NCI-H1092 (cell line): ENCODE data around the gene LARGE1.

ENCODE experiments used
- DNase-seq: peaks from one replicate; lab custom pipeline; 2025; lab: John Stamatoyannopoulos, UW

LARGE1 gene

DNA sequence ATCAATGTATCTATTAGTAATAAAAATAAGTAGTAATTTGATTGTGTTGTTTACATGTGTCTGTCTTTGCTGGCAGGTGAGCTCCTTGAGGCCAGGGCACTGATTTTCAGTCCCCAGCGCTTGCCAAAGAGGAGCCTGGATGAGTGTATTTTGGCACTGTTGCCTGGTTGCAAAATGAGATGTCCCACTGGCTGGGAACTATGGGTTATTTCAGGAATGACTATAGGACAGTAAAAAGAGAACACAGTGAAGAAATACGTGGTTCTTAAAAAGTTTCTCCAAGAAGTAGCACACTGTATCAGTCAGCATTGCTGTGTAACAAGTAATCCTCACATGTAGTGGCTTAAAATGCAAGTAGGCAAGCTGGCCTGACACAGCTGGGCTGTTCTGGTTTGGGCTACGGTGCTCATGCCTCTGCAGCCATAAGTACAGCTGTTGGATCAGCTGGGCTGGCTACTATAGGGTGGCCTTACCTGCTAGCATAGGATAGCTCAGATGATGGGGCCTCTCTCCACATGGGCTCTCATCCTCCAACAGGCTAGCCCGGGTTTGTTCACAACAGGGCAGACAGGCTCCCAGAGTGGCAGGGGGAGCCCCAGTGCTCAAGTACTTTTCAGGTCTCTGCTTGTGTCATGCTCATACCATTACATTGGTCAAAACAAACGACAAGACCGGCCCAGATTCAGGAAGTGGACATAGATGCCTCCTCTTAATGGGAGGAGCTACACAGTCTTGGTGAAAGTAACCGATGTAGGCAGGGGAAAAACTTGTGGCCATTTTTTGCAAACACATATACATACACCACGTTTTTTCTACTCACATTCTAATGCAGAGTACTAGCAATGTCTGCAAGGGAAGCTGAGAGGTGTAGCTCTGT lies 399.1 kb downstream of the LARGE1 start:
- no peak for DNase-seq

DNA sequence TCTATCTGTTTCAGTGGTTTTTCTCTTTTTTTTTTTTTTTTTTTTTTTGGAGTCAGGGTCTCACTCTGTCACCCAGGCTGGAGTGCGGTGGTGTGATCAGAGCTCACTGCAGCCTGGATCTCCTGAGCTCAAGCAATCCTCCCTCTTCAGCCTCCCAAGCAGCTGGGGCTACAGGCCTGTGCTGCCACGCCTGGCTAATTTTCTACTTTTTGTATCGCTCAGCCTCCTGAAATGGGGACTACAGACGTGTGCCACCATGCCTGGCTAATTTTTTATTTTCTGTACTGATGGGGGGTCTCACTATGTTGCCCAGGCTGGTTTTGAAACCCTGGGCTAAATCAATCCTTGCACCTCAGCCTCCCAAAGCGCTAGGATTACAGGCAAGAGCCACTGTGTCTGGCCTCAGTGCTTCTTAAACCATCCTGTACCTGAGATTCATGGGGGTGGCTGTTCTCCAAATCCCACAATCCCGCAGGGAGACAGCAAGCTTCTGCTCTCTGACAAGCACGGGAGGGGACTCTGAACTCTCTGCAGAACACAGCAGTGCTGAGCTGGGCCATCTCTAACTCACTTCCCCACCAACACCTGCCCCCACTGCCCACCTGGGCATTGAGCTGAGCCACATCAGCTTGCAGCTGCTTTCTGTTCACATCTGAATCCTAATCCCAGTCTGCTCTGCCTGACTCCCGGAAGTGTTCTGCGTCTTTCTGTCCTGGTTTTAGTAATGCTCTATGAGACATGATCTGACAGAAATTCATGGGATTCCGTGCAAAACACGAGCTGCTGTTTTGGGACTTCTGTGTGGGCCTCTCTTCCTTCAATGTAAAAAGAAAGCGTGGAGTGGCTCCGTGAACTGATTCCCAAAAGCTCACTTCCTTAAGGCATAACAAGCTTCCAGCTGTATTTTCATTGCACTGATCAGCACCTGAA lies 400.0 kb downstream of the LARGE1 start:
- no peak for DNase-seq

- DNase-seq, result peak; percentile 40
These were observed 401.0 kb downstream of the LARGE1 start for GRCh38 chr22:33519071-33519973.

GRCh38 chr22:33518405-33518804 lies 401.9 kb downstream of the LARGE1 start:
- no peak for DNase-seq

DNA sequence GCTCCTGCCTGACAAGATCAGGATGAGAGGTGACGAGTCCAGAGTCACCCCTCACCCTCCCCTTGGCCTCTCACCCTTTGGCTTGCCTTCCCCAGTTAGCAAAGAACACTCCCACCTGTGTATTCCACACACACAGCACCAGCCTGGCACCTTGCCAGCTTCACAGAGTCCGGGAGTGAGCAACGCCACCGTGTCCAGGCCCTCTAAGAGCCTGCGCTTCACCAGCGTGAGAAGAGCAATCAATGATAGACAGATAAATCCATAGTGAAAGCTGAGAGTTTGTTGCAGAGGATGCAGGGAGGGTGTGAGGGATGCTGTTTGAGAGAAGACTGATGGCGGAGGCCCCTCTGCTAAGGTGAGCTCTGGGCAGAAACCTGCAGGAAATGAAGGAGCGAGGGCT lies 404.5 kb downstream of the LARGE1 start:
- DNase-seq, result peak; percentile 28

- DNase-seq, result no peak
These were observed 406.6 kb downstream of the LARGE1 start for GRCh38 chr22:33513388-33514338.

GRCh38 chr22:33512908-33513307 lies 407.4 kb downstream of the LARGE1 start:
- DNase-seq, result no peak

DNA sequence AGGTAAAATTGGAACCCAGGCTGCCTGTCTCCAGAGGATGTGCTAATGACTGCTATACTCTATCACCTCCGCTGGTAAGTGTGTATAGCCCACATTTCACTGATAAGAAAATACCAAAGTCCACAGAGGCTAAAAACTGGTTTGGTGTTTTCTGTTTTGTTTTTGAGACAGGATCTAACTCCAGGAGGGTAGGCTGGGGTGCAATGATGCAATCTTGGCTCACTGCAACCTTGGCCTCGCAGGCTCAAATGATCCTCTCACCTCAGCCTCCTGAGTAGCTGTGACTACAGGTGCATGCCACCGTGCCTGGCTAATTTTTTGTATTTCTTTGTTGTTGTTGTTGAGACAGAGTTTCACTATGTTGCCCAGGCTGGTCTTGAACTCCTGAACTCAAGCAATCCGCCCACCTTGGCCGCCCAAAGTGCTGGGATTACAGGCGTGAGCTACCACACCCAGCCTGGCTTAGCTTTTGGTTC lies 409.8 kb downstream of the LARGE1 start:
- no peak for DNase-seq

- DNase-seq, result no peak
These were observed 415.2 kb downstream of the LARGE1 start for GRCh38 chr22:33504941-33505625.

GRCh38 chr22:33496112-33496511 lies 424.2 kb downstream of the LARGE1 start:
- no peak for DNase-seq

- DNase-seq, result no peak
These were observed 426.6 kb downstream of the LARGE1 start for GRCh38 chr22:33493476-33494205.

DNA sequence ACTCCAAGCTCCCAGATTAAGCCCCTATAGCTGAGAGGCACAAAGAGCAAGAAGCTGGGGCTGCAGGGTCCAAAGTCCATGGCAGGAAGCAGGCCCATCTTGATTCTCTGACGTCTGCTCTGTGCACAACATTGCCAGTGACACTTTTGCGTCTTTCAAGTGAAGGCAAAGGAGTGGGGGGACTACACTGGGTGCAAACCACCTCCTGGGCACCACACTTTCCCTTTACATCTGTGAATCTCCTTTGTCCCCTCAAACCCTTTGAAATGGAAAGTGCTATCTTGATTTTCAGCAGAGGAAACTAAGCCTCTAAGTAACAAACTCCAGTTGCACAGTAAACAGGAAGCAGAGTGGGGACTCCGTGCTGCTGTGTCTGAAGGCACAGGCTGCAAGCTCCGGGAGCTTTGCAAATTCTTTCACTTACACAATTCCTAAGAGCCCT lies 428.0 kb downstream of the LARGE1 start:
- DNase-seq, result no peak

DNA sequence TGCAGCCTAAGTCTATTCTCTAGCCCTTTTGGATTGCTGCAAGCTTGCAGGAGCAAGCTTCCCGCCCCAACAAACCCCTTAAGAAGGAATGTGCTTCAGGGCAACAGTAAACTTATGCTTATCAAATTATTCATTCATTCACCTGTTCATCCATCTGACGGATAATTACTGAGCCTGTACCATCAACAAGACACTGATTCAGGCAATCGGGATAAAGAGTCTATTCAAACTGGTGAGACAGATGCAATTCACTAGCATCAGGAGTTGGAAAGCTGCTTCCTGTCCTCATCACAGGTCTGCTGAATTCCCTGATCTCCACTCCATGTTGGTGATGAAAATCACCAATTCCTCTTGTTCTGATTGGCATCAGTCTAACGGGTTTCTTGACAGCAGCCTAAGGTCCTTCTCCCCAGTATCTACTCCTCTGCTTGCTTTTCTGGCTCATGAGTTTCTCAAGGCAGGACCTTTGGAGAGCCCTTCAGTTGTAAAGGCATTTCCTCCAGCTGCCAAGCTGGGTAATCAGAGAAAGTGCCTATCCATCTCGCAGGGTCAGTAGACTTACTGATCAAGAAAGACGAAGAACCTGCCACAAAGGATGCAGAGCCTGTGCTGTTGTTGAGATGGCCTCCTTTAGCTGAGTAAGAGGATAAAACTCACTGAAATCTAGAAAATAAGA lies 433.1 kb downstream of the LARGE1 start:
- no peak for DNase-seq

GRCh38 chr22:33481550-33481949 lies 438.7 kb downstream of the LARGE1 start:
- no peak for DNase-seq

DNA sequence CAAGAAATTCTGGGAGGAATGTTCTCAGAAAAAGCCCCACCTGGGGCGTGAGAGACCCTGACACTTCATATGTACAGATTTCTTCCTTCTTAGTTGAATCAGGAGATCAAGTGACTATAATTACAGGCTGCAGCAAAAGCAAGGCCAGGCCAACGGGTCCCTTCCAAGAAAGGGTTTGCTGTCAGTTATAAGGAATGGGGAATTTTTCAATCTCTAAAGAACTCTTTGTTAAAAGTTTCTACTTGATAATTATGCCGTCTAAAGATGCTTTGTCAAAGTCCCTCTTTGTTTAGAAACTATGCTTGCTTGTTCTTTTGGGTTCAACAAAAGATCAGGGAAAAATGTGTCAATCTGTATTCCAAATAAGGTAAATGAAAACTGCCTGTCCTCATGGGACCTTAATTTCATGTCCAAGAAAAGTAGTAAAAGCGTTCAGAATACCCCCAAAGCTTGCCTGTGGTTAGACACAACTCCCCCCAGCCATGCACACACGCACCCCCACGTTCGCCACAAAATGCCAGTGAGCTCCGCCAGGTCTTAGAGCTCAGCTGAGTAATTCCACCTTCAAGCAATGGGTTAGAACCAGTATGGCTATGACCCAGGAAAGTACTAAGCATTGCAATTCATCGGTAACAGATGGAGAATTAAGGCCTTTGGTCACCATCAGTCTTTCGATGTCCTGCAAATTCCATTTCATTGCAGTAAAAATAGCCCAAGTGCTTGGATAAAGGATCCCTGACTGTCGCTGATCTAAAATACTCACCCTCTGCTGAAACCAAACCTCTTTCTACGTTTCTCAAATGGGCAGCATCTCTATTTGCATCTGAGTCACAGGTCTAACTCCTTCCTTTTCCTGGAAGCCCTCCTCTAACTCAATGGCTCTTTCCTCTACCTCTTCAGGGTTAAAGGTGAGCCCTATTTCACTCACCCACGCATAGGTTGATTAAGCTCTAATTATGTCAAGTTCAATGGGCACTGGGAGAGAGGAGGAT lies 442.9 kb downstream of the LARGE1 start:
- no peak for DNase-seq

DNA sequence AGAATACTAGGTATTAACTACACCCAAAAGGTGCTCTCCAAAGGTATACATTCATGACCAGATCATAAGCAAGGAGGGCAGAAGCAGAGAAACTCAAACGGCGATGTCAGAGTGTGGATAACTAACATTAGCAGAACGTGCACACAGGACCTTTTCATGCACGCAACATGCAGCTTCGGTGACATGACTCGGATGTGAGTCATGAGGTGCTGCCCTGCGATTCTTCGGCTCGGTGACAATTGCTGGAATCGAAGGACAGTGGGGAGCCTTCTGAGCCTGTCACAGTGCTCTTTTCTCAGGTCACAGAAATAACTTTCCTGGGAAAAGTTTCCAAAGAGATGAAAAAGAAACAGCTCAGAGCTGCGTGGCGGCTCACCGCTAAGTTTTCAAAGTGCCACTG lies 443.6 kb downstream of the LARGE1 start:
- no peak for DNase-seq

- DNase-seq, result no peak
These were observed 444.1 kb downstream of the LARGE1 start for GRCh38 chr22:33476206-33476605.
